Activated T-cell treated with anti-CD3 and anti-CD28 coated beads for 24 hours (primary cell): ENCODE measurements around the gene LGALS12.

ENCODE experiments used
- DNase-seq: peaks from one replicate; pipeline ENCODE4 v3.0.0-alpha.2; 2020; ENCODE audit warnings: low read depth

LGALS12 gene, protein sequence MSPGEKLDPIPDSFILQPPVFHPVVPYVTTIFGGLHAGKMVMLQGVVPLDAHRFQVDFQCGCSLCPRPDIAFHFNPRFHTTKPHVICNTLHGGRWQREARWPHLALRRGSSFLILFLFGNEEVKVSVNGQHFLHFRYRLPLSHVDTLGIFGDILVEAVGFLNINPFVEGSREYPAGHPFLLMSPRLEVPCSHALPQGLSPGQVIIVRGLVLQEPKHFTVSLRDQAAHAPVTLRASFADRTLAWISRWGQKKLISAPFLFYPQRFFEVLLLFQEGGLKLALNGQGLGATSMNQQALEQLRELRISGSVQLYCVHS

DNA sequence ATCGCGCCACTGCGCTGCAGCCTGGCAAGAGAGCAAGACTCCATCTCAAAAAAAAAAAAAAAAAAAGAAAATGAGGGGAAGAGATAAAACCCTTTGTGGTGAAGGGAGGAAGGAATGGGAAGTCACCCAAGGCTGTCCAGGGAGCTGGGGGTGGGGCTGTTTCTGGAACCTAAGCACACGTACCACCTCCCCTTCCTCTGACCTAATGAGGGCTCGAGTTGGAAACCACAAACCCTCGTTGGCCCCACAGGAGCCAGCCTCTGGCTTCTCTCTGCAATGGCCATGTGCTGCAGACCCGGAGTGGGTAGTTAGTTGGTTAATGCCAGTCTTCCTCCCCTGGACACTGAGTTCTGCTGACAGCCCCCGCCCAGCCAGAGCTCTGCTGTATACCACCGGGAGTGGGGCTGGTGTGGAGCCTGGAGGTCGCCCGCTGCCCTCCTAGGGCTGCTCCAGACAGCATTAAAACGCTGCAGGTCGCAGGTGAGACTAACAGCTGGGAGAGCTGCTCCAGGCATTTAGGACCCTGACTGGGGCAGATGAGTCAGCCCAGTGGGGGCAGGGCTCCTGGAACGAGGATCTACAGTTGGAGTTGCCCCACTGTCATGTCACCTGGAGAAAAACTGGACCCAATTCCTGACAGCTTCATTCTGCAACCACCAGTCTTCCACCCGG lies at the start of gene LGALS12:
LGALS12 (plus strand) TSS at position 228 of the 672 bp plus-strand sequence; CDS start at position 603, 375 bp downstream.
- no peak for DNase-seq

DNA sequence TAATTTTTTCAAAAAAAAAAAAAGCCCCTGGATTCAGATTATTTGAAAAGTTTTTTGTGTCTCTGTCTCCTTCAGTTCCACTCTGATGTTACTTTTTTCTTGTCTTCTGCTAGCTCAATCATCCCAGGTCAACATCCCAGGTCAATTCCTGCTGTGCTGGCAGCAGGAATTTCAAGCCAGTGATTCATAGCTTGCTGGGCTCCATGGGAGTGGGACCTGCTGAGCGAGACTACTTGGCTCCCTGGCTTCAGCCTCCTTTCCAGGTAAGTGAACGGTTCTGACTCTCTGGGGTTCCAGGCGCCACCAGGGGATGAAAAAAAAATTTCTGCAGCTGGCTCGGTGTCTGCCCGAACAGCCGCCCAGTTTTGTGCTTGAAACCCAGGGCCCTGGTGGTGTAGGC lies 46.3 kb upstream of the LGALS12 start:
- no peak for DNase-seq

DNA sequence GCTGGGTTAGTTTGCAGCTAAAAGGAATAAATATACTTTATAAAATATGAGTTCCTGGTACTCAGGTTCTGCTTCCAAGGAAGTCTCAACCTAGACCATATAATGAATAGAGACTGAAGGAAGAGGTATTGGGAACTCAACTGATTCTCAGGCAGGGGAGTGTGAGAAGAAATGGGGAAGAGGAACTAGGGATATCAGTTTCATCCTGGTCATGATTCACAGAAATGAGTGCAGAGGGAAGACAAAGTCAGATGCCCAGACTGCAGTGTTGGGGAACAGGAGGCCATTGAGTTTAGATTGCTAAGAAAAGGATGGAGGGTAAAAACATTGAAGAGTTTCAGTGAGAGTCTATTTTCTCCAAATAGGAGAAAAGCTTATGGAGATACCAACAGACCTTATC lies 43.7 kb upstream of the LGALS12 start:
- no peak for DNase-seq

DNA sequence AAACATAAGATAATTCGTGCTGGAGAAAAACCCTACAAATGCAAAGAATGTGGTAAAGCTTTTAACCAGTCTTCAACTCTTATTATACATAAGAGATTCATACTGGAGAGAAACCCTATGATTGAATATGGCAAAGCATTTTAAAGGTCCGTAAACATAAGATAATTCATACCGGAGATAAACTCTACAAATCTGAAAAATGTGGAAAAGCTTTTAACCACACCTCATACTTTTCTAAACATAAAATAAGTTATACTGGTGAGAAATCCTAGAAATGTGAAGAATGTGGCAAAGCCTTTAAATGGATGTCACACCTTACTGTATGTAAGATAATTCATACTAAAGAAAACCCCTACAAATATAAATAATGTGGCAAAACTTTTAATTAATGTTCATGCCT lies 35.6 kb upstream of the LGALS12 start:
- DNase-seq: no peak

DNA sequence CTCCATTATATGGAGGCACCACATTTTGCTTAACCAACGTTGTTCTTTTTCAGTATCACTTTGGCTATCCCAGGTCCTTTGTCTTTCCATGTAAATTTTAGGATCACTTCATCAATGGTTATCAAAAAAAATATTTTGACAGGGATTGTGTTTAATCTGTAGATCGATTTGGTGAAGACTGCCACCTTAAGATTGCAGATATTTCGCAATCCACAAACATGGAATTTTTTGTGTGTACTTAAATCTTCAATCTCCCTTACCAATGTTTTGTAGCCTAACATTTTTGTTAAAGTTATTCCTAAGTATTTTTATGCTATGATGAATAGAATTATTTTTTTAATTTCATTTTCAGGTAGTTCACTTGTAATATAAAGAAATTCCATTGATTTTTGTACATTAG lies 33.5 kb upstream of the LGALS12 start:
- DNase-seq: no peak

DNA sequence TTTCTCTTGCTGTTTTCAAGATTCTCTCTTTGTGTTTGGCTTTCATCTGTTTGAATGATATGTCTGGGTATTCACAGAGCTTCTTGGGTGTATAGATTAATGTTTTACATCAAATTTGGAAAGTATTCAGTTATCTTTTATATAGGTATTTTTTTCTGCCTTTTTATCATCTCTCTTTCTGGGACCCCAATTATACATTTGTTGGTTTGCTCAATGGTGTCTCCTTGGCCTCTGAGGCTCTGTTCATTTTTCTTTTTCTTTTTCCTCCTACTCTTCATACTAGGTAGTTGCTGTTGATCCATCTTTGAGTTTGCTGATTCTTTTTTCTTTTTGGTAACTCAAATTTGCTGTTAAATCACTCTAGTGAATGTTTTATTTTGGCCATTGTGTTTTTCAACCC lies 29.3 kb upstream of the LGALS12 start:
- no peak for DNase-seq

DNA sequence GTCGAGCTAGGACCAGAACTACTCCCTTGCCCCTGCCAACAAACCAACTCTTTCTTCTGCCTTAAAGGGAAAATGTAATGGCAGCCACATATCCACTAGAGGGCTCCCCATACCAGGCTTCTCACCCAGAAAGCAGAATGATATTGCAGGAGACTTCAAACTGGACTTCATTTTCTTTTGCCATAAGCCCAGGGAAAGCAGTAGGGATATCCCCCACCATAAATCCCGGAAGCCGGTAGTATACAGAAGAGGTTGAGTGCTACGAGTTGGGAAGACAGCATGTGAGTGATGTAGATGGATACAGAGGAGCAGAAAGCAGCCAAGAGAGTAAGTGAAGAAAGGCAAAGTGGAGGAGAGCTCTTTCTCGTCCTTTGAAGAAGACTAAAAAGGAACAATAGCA lies 27.0 kb upstream of the LGALS12 start:
- peak; percentile 35 for DNase-seq

DNA sequence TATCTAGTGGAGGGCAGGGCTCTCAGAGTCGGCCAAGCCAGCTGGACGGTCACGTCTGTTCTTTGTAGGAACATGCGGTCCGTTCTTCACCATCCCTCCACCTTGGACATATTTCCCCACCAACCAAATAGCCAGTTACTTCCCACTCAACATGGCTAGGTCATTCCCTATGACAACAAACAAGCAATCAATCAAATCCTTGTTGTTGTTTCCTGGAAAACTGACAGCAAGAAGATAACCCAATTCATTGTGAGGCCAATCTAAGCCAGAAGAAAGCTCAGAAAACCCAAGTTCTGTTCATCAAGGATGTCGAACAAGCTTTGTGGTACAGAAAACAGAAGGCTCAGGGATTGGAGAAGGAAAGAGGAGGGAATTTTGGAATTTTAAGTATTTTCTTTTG lies 25.8 kb upstream of the LGALS12 start:
- DNase-seq: no peak

DNA sequence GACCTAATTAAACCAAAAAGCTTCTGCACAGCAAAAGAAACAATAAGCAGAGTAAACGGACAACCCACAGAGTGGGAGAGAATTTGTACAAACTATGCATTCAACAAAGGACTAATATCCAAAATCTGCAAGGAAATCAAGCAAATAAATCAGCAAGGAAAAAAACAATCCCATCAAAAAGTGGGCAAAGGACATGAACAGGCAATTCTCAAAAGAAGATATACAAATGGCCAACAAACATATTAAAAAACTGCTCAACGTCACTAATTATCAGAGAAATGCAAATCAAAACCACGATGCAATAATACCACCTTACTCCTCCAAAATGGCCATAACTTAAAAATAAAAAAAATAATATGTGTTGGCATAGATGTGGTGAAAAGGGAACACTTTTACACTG lies 20.1 kb upstream of the LGALS12 start:
- DNase-seq: no peak

DNA sequence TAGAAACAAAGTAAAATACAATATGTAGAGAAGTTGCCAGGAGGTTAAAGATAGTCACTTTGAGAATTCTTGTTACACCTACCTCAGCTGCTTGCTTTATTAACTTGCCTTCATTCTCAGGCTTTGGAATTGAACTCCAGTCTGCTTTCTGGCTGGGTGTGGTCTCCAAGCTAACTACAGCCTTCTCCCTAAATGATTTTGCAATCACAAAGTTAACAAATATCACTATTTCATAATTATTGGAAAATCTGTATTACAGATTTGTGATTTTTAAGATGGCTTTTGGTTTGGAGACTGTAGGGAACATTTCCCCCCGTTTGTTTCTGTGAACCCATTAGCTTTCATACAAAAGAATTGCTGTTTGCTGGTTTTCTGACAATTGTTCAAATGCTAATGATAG lies 17.1 kb upstream of the LGALS12 start:
- no peak for DNase-seq

DNA sequence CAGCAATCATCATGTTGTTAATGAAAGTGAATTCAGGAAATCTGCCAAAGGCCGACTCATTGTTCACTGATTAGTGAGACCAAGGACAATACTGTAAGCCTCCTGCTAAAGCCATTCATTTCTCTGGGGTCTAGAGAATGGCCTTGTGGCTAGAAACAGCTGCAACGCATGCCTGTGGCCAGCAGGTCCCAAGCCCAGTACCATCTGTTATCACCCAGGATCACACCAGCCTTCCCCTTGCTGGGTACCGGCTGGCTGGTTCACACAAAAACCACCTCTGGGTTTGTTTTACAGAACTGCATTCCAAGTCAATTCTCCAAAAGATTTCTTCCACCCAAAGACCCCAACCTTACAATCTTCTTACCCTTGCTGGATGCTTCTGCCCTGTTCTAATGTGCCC lies 16.0 kb upstream of the LGALS12 start:
- DNase-seq: no peak

DNA sequence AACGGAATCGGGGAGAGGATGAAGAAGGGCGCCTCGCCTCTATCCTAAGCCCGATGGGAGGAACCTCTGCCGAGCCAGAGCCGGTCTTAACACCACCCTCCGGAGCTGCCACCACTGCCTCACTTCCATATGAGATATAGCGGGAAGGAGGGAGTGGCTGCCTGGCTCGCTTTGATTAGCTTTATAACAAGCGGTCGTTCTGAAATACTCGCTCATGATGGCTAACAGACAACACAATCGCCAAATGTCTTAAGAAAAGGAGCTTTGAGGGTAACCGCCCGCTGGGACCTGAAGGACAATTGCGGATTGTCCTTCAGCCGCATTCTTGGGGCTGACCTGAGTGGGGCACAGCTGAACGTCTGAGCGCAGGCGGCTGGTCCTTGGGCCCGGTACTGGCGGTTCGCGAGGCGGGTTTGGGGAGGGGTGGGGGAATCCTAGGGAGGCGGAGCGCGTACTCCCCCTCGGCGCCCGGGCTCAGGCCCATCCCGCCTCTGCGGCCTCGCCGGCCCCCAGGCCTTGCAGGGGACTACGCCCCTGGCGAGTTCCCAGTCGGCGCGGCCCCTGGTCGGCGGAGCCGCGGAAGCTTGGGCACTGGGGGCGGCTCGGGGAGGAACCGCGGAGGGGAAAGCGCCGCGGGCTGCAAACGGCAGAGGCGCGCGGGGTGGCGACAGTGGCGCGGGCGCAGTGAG lies 15.2 kb upstream of the LGALS12 start, which contains the start of gene PLAAT5:
PLAAT5 (minus strand) TSS at position 617 of the 689 bp plus-strand sequence; CDS start at position 484, 133 bp downstream.
- DNase-seq: no peak

DNA sequence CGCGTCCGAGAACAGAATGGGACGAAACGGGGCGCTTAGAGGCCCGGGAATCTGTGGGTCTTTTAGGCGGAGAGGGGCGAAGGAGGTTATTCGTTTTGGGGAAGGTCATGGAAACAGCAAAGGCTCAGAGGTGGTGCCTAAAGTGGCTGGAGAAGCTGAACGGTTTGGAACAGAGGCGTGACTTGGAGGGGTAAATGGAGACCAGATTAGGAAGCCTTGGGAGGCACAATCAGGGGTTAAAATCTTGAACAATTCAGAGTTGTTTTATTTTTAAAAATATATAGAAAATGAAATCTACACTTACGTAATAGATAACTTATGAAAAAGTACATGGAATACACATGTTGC lies 14.7 kb upstream of the LGALS12 start:
- no peak for DNase-seq

DNA sequence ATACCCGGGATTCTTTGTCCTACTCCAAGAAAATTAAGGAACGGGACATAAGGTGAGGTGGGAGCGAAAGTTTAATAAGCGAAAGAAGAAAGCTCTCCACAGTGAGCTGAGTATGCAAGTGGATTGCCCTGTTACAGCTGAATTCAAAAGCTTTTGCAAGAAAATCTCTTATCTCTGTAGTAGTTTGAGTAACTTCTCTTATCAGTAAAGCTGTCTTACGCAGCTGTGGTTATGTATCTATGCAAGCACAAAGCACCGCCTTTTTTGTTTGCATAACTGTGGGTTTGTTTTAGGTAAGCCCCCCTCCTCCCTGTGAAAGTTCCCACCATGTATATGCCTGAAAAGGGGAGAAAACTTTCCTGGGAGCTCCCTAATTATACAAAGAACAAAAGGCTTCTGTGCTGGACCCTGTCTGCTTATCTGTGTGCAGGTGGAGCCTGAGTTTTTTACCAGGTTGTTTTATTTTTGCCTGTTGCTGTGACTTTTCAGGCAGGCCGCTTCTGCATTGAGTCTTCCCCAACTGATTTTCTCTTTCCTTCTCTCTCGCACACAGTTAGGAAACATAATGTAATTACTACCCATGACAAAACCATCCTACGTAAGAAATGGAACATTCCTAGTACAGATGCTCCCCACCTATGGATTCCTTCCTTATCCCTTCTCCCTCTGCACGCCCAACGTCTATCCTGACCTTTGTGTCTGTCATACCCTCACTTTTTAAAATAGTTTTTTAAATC lies 14.1 kb upstream of the LGALS12 start:
- DNase-seq: no peak

DNA sequence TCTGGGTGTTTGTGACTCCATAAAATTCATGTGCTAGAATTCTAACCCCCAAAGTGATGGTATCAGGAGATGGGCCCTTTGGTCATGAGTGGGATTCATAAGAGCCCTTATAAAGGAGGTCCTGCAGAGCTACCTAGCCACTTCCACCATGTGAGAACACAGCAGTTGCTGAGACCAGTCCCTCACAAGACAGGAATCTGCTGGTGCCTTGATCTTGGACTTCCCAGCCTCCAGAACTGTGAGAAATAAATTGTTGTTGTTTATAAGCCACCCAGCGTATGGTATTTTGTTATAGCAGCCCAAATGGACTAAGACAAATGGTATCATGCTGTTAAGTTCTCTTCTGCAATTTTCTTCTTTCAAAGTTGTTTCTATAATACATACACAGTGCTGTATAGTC lies 13.4 kb upstream of the LGALS12 start:
- no peak for DNase-seq

DNA sequence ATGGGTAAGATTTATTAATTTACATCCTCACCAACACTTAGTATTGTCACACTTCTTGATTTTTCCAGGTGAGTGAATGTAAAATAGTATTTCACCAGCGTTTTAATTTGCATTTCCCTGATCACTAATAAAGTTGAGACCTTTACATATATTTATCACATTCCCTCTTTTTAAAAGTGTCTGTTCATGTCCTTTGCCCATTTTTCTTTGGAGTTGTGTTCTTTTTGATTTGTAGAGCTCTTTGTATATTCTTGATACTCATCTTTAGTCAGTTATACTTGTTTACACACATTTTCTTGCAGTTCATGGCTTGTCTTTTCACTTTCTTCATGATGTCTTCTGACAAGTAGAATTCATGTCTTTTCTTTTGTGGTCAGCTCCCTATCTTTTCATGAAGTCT lies 12.8 kb upstream of the LGALS12 start:
- DNase-seq: no peak

DNA sequence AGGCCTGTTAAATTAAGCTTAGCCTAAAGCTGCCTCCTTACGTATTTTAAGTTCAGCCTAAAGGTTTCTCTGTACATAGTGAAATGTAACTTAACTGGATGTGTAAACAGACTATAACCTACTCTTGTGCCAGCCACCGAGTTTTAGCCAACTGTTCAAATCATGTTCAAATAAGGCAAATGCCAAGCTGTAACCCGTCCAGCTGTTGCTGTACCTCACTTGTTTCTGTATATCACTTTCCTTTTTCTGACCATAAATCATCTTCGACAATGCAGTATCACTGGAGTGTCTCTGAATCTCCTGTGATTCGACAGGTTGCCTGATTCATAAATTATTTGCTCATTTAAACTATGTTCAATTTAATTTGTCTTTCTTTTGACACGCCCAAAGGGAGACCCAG lies 10.9 kb upstream of the LGALS12 start:
- no peak for DNase-seq

DNA sequence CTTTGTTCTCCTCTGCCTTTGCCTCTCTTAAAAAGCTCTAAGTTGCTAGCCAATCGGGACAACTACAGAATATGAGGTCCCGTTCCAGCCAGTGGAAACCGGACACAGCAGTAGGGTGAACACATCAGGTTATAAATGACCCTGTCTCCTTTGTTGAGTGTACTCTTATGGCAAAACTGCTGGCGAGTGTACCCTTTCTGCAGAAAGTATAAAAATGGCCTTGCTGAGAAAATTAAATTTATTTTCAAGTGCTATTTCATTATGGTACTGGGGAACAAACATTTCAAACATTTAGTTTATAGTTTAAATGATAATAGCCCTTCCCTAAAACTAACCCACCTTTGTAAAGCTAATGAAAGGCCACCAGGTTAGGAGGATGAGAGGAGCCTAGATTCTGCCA lies 6.0 kb upstream of the LGALS12 start:
- DNase-seq: no peak

DNA sequence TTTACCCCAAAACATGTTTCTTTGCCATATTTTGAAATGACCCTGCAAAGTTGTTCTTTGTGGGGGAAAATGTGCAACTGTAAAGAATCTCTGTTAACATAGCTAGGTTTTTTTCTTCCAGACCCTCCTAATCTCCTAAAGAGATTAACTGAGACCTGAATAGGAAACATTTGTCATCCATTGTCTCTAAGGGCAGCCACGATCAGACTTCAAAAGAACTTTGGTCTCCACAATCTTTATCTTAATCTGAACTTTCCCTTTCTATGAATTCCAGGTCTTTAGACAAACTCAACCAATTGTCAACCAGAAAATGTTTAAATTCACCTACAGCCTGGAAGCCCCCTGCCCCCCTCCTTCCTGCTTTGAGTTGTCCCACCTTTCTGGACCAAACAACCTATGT lies 4.6 kb upstream of the LGALS12 start:
- no peak for DNase-seq

DNA sequence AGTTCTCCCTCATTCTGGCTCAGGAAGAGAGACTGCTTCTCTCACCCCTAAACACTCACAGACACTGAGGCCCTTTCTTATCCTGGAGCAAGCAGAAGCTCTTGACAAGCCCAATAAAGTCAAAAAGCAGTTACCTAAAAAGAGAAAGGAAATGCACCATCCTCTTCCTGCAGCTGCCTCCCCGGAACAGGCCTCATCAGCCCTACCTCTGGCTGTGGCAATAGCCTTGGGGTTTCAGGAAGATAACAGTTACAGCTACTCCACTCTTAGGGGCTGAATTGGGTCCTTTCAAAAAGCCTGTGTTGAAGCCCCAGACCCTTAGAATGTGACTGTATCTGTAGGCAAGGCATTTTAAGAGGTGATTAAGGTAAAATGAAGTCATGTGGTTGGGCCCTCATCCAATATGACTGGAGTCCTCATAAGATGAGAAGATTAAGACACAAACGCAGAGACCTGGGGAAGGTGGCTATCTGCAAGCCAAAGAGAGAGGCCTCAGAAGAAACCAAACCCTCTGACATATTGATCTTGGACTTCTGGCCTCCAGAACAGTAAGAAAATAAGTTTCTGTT lies 3.5 kb upstream of the LGALS12 start:
- no peak for DNase-seq

DNA sequence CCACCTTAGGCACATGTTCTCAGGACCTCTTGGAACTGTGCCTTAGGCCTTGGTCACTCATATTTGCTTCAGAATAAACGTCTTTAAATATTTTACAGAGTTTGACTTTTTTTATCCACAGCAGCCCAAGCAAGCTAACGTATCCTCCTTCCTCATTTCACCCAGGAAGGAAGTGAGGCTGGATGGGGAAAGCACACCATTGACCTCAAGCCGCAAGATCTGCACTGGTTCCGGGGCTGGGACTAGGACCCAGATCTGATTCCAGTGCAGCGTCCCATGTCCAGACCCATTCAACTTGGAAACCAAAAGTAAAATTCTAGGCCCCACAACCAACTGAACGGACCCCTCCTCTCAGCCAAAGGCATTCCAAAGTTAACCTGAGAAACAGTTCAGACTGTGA lies 2.4 kb upstream of the LGALS12 start:
- no peak for DNase-seq

DNA sequence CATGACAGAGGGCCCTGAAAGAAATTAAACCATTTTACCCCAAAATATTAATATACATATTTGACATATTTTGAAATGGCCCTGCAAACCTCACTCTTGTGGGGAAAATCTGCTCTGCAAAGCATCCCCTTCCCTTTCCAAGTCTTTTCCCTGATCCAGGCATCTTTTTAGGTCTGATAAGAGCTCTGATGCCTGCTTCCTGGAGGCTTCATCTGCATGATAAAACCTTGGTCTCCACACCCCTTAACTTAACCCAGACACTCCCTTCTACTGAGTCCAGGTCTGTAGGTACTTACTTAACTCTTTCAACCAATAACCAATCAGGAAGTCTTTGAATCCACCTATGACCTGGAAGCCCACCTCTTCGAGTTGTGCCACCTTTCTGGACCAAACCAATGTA lies 1.8 kb upstream of the LGALS12 start:
- no peak for DNase-seq
